Measurements from ENCODE around the gene TXNDC8. TPM values are rescaled to one million over a fixed set of nuclear protein-coding genes. Genes with fewer than 3 reads are reported as not detected.
A peak's percentile ranks its signal among the peaks of the same experiment; 100 is the strongest.

Gene TXNDC8
- total and polyA plus RNA-seq, 2 of the 13 experiments (the other 11 are each of a cell fraction or from before 2014, with no cell fraction given): not detected

DNA sequence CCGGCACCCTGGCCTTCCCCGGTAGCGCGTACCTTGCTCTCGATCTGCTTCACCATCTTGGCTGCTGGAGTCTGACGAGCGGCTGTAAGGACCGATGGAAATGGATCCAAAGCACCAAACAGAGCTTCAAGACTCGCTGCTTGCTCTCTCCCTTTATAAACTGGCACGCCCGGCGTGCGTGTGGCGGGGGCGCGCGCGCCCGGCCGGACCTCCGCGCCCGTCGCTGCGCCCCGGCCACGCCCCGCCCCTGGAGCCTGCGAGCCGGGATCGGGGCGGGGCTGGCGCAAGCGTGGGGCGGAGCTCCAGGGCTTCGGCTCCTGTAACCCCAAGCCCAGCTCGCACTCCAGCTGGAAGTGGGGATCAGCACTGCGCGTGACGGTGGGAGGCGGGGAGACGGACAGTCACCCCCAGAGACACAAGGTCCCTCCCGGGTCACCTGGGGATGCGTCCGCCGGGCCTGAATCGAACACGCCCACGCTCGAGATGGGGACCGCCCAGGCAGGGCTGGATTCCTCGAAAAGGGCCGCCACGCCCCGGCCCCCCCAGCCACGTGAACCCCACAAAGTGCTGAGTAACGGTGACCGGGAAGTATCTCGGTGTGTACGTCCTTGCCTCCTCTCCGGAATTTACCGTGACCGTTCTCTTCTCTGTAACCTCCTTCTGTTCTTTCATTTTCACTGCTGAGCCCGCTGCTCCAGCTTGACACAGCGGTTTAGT is 81.1 kb downstream of the TXNDC8 start, which contains the start of gene TXN (continued):
- no peak for TF ChIP-seq PLRG1 (conservative IDR thresholded peaks at IDR 0.05)
- no peak; the same call in 1 of the 2 replicates for TF ChIP-seq HOXD1 (CRISPR knock-in tag; IDR thresholded peaks at IDR 0.05)
- 0 out of 2 replicates have a peak, but pooled peaks have one; percentile 50 for TF ChIP-seq KLF11 (CRISPR knock-in tag; IDR thresholded peaks at IDR 0.05)
- 0 out of 2 replicates have a peak, but pooled peaks have one; percentile 39 for TF ChIP-seq ZNF430 (CRISPR knock-in tag; IDR thresholded peaks at IDR 0.05)
- no peak for TF ChIP-seq ZNF20 (CRISPR knock-in tag; IDR thresholded peaks at IDR 0.05)
- TF ChIP-seq ZNF274 (CRISPR knock-in tag; IDR thresholded peaks at IDR 0.05): no peak
- TF ChIP-seq ZNF367 (CRISPR knock-in tag; IDR thresholded peaks at IDR 0.05; ENCODE audit: borderline replicate concordance): 0 out of 2 replicates have a peak, but pooled peaks have one; percentile 38
- TF ChIP-seq ZFP41 (CRISPR knock-in tag; IDR thresholded peaks at IDR 0.05; ENCODE audit: borderline replicate concordance): no peak
- TF ChIP-seq, protein P1, sequence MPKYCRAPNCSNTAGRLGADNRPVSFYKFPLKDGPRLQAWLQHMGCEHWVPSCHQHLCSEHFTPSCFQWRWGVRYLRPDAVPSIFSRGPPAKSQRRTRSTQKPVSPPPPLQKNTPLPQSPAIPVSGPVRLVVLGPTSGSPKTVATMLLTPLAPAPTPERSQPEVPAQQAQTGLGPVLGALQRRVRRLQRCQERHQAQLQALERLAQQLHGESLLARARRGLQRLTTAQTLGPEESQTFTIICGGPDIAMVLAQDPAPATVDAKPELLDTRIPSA (CRISPR knock-in tag; IDR thresholded peaks at IDR 0.05; ENCODE audit: borderline replicate concordance): no peak
- TF ChIP-seq REXO4 (CRISPR knock-in tag; IDR thresholded peaks at IDR 0.05; ENCODE audit: borderline replicate concordance): no peak
- TF ChIP-seq ZNF720 (CRISPR knock-in tag; IDR thresholded peaks at IDR 0.05): no peak
- peak; percentile 81 for TF ChIP-seq ZNF790 (CRISPR knock-in tag; IDR thresholded peaks at IDR 0.05; ENCODE audit: borderline replicate concordance)
- TF ChIP-seq, protein P2, sequence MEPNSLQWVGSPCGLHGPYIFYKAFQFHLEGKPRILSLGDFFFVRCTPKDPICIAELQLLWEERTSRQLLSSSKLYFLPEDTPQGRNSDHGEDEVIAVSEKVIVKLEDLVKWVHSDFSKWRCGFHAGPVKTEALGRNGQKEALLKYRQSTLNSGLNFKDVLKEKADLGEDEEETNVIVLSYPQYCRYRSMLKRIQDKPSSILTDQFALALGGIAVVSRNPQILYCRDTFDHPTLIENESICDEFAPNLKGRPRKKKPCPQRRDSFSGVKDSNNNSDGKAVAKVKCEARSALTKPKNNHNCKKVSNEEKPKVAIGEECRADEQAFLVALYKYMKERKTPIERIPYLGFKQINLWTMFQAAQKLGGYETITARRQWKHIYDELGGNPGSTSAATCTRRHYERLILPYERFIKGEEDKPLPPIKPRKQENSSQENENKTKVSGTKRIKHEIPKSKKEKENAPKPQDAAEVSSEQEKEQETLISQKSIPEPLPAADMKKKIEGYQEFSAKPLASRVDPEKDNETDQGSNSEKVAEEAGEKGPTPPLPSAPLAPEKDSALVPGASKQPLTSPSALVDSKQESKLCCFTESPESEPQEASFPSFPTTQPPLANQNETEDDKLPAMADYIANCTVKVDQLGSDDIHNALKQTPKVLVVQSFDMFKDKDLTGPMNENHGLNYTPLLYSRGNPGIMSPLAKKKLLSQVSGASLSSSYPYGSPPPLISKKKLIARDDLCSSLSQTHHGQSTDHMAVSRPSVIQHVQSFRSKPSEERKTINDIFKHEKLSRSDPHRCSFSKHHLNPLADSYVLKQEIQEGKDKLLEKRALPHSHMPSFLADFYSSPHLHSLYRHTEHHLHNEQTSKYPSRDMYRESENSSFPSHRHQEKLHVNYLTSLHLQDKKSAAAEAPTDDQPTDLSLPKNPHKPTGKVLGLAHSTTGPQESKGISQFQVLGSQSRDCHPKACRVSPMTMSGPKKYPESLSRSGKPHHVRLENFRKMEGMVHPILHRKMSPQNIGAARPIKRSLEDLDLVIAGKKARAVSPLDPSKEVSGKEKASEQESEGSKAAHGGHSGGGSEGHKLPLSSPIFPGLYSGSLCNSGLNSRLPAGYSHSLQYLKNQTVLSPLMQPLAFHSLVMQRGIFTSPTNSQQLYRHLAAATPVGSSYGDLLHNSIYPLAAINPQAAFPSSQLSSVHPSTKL (CRISPR knock-in tag; IDR thresholded peaks at IDR 0.05): no peak
- TF ChIP-seq, protein P3, sequence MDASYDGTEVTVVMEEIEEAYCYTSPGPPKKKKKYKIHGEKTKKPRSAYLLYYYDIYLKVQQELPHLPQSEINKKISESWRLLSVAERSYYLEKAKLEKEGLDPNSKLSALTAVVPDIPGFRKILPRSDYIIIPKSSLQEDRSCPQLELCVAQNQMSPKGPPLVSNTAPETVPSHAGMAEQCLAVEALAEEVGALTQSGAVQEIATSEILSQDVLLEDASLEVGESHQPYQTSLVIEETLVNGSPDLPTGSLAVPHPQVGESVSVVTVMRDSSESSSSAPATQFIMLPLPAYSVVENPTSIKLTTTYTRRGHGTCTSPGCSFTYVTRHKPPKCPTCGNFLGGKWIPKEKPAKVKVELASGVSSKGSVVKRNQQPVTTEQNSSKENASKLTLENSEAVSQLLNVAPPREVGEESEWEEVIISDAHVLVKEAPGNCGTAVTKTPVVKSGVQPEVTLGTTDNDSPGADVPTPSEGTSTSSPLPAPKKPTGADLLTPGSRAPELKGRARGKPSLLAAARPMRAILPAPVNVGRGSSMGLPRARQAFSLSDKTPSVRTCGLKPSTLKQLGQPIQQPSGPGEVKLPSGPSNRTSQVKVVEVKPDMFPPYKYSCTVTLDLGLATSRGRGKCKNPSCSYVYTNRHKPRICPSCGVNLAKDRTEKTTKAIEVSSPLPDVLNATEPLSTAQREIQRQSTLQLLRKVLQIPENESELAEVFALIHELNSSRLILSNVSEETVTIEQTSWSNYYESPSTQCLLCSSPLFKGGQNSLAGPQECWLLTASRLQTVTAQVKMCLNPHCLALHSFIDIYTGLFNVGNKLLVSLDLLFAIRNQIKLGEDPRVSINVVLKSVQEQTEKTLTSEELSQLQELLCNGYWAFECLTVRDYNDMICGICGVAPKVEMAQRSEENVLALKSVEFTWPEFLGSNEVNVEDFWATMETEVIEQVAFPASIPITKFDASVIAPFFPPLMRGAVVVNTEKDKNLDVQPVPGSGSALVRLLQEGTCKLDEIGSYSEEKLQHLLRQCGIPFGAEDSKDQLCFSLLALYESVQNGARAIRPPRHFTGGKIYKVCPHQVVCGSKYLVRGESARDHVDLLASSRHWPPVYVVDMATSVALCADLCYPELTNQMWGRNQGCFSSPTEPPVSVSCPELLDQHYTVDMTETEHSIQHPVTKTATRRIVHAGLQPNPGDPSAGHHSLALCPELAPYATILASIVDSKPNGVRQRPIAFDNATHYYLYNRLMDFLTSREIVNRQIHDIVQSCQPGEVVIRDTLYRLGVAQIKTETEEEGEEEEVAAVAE (CRISPR knock-in tag; IDR thresholded peaks at IDR 0.05; ENCODE audit: borderline replicate concordance): no peak
- TF ChIP-seq, protein P4, sequence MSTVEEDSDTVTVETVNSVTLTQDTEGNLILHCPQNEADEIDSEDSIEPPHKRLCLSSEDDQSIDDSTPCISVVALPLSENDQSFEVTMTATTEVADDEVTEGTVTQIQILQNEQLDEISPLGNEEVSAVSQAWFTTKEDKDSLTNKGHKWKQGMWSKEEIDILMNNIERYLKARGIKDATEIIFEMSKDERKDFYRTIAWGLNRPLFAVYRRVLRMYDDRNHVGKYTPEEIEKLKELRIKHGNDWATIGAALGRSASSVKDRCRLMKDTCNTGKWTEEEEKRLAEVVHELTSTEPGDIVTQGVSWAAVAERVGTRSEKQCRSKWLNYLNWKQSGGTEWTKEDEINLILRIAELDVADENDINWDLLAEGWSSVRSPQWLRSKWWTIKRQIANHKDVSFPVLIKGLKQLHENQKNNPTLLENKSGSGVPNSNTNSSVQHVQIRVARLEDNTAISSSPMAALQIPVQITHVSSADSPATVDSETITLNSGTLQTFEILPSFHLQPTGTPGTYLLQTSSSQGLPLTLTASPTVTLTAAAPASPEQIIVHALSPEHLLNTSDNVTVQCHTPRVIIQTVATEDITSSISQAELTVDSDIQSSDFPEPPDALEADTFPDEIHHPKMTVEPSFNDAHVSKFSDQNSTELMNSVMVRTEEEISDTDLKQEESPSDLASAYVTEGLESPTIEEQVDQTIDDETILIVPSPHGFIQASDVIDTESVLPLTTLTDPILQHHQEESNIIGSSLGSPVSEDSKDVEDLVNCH (CRISPR knock-in tag; IDR thresholded peaks at IDR 0.05): no peak
- TF ChIP-seq ZNF354B (CRISPR knock-in tag; IDR thresholded peaks at IDR 0.05): no peak
- TF ChIP-seq, protein P5, sequence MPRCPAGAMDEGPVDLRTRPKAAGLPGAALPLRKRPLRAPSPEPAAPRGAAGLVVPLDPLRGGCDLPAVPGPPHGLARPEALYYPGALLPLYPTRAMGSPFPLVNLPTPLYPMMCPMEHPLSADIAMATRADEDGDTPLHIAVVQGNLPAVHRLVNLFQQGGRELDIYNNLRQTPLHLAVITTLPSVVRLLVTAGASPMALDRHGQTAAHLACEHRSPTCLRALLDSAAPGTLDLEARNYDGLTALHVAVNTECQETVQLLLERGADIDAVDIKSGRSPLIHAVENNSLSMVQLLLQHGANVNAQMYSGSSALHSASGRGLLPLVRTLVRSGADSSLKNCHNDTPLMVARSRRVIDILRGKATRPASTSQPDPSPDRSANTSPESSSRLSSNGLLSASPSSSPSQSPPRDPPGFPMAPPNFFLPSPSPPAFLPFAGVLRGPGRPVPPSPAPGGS (CRISPR knock-in tag; IDR thresholded peaks at IDR 0.05): no peak

Measured in HepG2 (cell line).